CD4-positive, alpha-beta T cell treated with Interleukin-17A for 1 hour (primary cell): ENCODE measurements around the gene TNKS1BP1.
"Not testable (repeated sequence)": the region's sequence is repeated elsewhere in the genome, so short reads cannot be mapped to it uniquely, and the experiment has no call there.

Experiments used
- DNase-seq: peaks from one replicate; pipeline ENCODE4 v3.0.0-alpha.2; 2020

Gene TNKS1BP1

GRCh38 chr11:57324886-57325734, at the start of gene TNKS1BP1:
Gene TNKS1BP1, minus strand, starts transcription at chr11:57324952. Its CDS starts 3,067 bp downstream, at chr11:57321885.
- DNase-seq = peak; percentile 94

- no peak for DNase-seq
Observed at GRCh38 chr11:57373146-57373545, 48.4 kb upstream of the TNKS1BP1 start.

GRCh38 chr11:57370941-57371340, 46.2 kb upstream of the TNKS1BP1 start:
- no peak for DNase-seq

GRCh38 chr11:57370251-57370650, 45.5 kb upstream of the TNKS1BP1 start:
- DNase-seq = no peak

GRCh38 chr11:57368845-57369232, 44.1 kb upstream of the TNKS1BP1 start:
- DNase-seq = no peak

- no peak for DNase-seq
Observed at GRCh38 chr11:57368106-57368844, 43.5 kb upstream of the TNKS1BP1 start.

GRCh38 chr11:57364851-57365660, 40.3 kb upstream of the TNKS1BP1 start:
- no peak for DNase-seq

- DNase-seq = no peak
Observed at GRCh38 chr11:57363131-57364080, 38.7 kb upstream of the TNKS1BP1 start.

GRCh38 chr11:57361926-57362325, 37.2 kb upstream of the TNKS1BP1 start:
- DNase-seq = no peak

- not testable (repeated sequence) for DNase-seq
Observed at GRCh38 chr11:57361420-57361819, 36.7 kb upstream of the TNKS1BP1 start.

- DNase-seq = no peak
Observed at GRCh38 chr11:57360991-57361390, 36.2 kb upstream of the TNKS1BP1 start.

GRCh38 chr11:57359896-57360690, 35.3 kb upstream of the TNKS1BP1 start:
- no peak for DNase-seq

- DNase-seq = no peak
Observed at GRCh38 chr11:57359396-57359795, 34.6 kb upstream of the TNKS1BP1 start.

GRCh38 chr11:57358991-57359390, 34.2 kb upstream of the TNKS1BP1 start:
- no peak for DNase-seq

- no peak for DNase-seq
Observed at GRCh38 chr11:57358543-57358961, 33.8 kb upstream of the TNKS1BP1 start.

GRCh38 chr11:57357856-57358255, 33.1 kb upstream of the TNKS1BP1 start:
- DNase-seq = no peak

- DNase-seq = no peak
Observed at GRCh38 chr11:57357310-57357709, 32.6 kb upstream of the TNKS1BP1 start.

GRCh38 chr11:57356268-57356667, 31.5 kb upstream of the TNKS1BP1 start:
- DNase-seq = no peak

GRCh38 chr11:57354699-57355098, 29.9 kb upstream of the TNKS1BP1 start:
- DNase-seq = no peak

- DNase-seq = no peak
Observed at GRCh38 chr11:57353852-57354251, 29.1 kb upstream of the TNKS1BP1 start.

GRCh38 chr11:57353446-57353845, 28.7 kb upstream of the TNKS1BP1 start:
- no peak for DNase-seq
